ENCODE measurements around the gene ENDOV. TPM values are rescaled to one million over a fixed set of nuclear protein-coding genes. Genes with fewer than 3 reads are reported as not detected.

ENDOV gene
- total and polyA plus RNA-seq, 2 of the 13 experiments (the other 11 are each of a cell fraction or from before 2014, with no cell fraction given), result 15.1 to 17.1 TPM

DNA sequence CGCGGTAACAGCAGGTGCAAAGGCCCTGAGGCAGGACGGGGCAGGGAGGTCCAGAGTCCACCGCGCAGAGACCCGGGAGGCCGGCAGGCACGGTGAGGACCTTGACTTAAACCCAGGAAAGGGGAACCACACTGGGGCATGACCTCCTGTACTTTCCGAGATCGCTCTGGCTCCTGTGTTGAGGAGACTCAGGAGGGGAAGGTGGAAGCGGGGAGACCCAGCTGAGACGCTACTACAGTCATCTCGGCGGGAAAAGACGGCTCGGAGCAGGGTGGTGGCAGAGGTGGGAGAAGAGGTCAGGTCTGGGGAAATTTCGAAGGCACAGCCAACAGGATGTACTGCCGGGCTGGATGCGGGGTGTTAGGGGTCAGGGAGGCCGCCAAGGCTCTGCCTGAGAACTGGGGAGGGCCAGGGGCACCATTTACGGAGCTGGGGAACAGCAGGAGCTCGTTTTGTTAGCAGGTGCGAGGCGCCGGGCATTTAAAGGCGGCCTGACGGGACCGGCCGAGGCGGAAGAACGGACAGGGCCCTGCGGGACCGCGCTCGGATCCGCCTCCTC is 39.1 kb downstream of the ENDOV start (continued):
- TF ChIP-seq, protein P1, sequence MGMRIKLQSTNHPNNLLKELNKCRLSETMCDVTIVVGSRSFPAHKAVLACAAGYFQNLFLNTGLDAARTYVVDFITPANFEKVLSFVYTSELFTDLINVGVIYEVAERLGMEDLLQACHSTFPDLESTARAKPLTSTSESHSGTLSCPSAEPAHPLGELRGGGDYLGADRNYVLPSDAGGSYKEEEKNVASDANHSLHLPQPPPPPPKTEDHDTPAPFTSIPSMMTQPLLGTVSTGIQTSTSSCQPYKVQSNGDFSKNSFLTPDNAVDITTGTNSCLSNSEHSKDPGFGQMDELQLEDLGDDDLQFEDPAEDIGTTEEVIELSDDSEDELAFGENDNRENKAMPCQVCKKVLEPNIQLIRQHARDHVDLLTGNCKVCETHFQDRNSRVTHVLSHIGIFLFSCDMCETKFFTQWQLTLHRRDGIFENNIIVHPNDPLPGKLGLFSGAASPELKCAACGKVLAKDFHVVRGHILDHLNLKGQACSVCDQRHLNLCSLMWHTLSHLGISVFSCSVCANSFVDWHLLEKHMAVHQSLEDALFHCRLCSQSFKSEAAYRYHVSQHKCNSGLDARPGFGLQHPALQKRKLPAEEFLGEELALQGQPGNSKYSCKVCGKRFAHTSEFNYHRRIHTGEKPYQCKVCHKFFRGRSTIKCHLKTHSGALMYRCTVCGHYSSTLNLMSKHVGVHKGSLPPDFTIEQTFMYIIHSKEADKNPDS (CRISPR knock-in tag; IDR thresholded peaks at IDR 0.05), result no peak
- TF ChIP-seq ZNF33A (CRISPR knock-in tag; IDR thresholded peaks at IDR 0.05; ENCODE audit: borderline replicate concordance) (no peak), ZNF34 (CRISPR knock-in tag; IDR thresholded peaks at IDR 0.05; ENCODE audit: borderline replicate concordance) (no peak), PPARG (CRISPR knock-in tag; conservative IDR thresholded peaks at IDR 0.05) (no peak), ZNF552 (CRISPR knock-in tag; IDR thresholded peaks at IDR 0.05; ENCODE audit: borderline replicate concordance) (no peak), FOSL2 (CRISPR knock-in tag; IDR thresholded peaks at IDR 0.05) (peak; percentile 9; the same call in 1 of the 2 replicates), ZNF207 (IDR thresholded peaks at IDR 0.05; ENCODE audit: borderline replicate concordance) (no peak), ZNF296 (CRISPR knock-in tag; conservative IDR thresholded peaks at IDR 0.05) (no peak), ZNF3 (CRISPR knock-in tag; IDR thresholded peaks at IDR 0.05) (peak; percentile 50), EHMT2 (IDR thresholded peaks at IDR 0.05; ENCODE audit: borderline replicate concordance, low read depth, low read length) (peak; percentile 49; the same call in 1 of the 2 replicates), NBN (conservative IDR thresholded peaks at IDR 0.05) (no peak), ZNF44 (CRISPR knock-in tag; IDR thresholded peaks at IDR 0.05) (no peak), STAT5B (CRISPR knock-in tag; IDR thresholded peaks at IDR 0.05) (no peak), ZNF230 (CRISPR knock-in tag; IDR thresholded peaks at IDR 0.05) (no peak), FOXJ3 (CRISPR knock-in tag; IDR thresholded peaks at IDR 0.05; ENCODE audit: borderline replicate concordance) (0 out of 2 replicates have a peak, but pooled peaks have one; percentile 8), DPF2 (CRISPR knock-in tag; IDR thresholded peaks at IDR 0.05; ENCODE audit: borderline replicate concordance, low read depth) (no peak), TP53 (CRISPR knock-in tag; conservative IDR thresholded peaks at IDR 0.05) (no peak), KMT2A (CRISPR knock-in tag; IDR thresholded peaks at IDR 0.05) (peak; percentile 59; the same call in 1 of the 2 replicates), TSC22D2 (CRISPR knock-in tag; IDR thresholded peaks at IDR 0.05; ENCODE audit: borderline replicate concordance) (0 out of 2 replicates have a peak, but pooled peaks have one; percentile 10), ATF7 (IDR thresholded peaks at IDR 0.05) (no peak), ATF7 (CRISPR knock-in tag; IDR thresholded peaks at IDR 0.05) (no peak), MIER3 (CRISPR knock-in tag; IDR thresholded peaks at IDR 0.05; ENCODE audit: borderline replicate concordance) (no peak), AGO2 (optimal IDR thresholded peaks at IDR 0.05; ENCODE audit: low read depth, low read length) (peak; percentile 93), NFE2 (CRISPR knock-in tag; IDR thresholded peaks at IDR 0.05) (no peak)
- TF ChIP-seq, protein P2, sequence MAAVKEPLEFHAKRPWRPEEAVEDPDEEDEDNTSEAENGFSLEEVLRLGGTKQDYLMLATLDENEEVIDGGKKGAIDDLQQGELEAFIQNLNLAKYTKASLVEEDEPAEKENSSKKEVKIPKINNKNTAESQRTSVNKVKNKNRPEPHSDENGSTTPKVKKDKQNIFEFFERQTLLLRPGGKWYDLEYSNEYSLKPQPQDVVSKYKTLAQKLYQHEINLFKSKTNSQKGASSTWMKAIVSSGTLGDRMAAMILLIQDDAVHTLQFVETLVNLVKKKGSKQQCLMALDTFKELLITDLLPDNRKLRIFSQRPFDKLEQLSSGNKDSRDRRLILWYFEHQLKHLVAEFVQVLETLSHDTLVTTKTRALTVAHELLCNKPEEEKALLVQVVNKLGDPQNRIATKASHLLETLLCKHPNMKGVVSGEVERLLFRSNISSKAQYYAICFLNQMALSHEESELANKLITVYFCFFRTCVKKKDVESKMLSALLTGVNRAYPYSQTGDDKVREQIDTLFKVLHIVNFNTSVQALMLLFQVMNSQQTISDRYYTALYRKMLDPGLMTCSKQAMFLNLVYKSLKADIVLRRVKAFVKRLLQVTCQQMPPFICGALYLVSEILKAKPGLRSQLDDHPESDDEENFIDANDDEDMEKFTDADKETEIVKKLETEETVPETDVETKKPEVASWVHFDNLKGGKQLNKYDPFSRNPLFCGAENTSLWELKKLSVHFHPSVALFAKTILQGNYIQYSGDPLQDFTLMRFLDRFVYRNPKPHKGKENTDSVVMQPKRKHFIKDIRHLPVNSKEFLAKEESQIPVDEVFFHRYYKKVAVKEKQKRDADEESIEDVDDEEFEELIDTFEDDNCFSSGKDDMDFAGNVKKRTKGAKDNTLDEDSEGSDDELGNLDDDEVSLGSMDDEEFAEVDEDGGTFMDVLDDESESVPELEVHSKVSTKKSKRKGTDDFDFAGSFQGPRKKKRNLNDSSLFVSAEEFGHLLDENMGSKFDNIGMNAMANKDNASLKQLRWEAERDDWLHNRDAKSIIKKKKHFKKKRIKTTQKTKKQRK (IDR thresholded peaks at IDR 0.05; ENCODE audit: low read length), result no peak
